Pancreas (tissue), 10 donors: ENCODE data around the gene PCGF6. TPM values are rescaled to one million over a fixed set of nuclear protein-coding genes. Genes with fewer than 3 reads are reported as not detected.

ENCODE experiments used
- ATAC-seq, 4 donors: fragments of 200-7000 bp; cut with Tn5 transposase; one replicate each; pipeline versions ENCODE4 v1.8.0 to v1.9.1; 2020; ENCODE audit warnings: mild to moderate bottlenecking in 4 of 4, moderate library complexity in 4 of 4
- DNase-seq, 6 donors: peaks; one replicate each; pipeline ENCODE4 v3.0.0-alpha.2; 2020
- FAIRE-seq: peaks from 2 replicates; lab custom pipeline; 2012; peaks lifted over from hg19 to GRCh38; lab: Jason Lieb, UNC
- H3K27ac ChIP-seq, 4 donors: fragments of 200-600 bp; sonication (generic); 1 replicate in 3 of 4; 2 replicates in 1 of 4; pipeline versions ENCODE4 v1.5.0 to v1.8.0; 2020
- H3K27me3 ChIP-seq, 4 donors: fragments of 200-600 bp; one replicate each; pipeline ENCODE4 v1.8.0; 2021
- H3K36me3 ChIP-seq, 3 donors: fragments of 200-600 bp; sonication (generic) in 1 of 3; one replicate each; pipeline versions ENCODE4 v1.5.0 to v1.8.0; 2020 to 2021
- H3K4me1 ChIP-seq, 3 donors: fragments of 200-600 bp; one replicate each; pipeline ENCODE4 v1.8.0; 2021
- H3K4me3 ChIP-seq, 4 donors: fragments of 200-600 bp; sonication (generic) in 2 of 4; one replicate each; pipeline versions ENCODE4 v1.5.0 to v1.8.0; 2020 to 2021
- H3K9me3 ChIP-seq, 4 donors: fragments of 200-600 bp; one replicate each; pipeline ENCODE4 v1.8.0; 2021
- WGBS, 2 donors: extraction: QIAGEN DNeasy Blood & Tissue Kit; methylation state at CpG; one replicate each; pipeline ENCODE4 v1.1.7; 2013; 5-methylcytosine and 5-hydroxymethylcytosine counted together
- intact Hi-C, 3 donors: fragments of 100-400 bp; cut with DNase I; formaldehyde crosslinking; loops; one replicate each; pipeline versions ENCODE4 v1.11.1 to v1.14.2; 2022
- polyA plus RNA-seq, 2 donors: library from polyadenylated mRNA; stranded (reverse); fragments of 200-250 nt; gene quantifications; one replicate each; pipeline ENCODE4 v1.2.3, GENCODE V29; 2013
- total RNA-seq, 6 donors: library from RNA; stranded (reverse); fragmentation: NEBNext Ultra II Directional in 4 of 6; extraction: Animal tissue kit (Norgen Biotek cat#: 25700) in 4 of 6; gene quantifications; one replicate each; pipeline versions ENCODE4 v1.2.1 to v1.2.4, GENCODE V29; 2021 to 2023
- TF ChIP-seq, protein P1 (sequence below), 4 donors: fragments of 200-600 bp; sonication (generic) in 3 of 4; IDR thresholded peaks; one replicate each; pipeline versions ENCODE4 v1.5.0 to v1.8.0; 2021; ENCODE audit warnings: antibody characterized with exemption in 4 of 4
- donor health status: healthy with polysubstance abuse.
- donor health status: DM: no; HTN: no; CAD: no; lungs with moderate emphysema.
- donor health status: DM: no; HTN: no; CAD: no.
- donor health status: control.
- donor health status: control.
- donor health status: Bipolar disorder and iron deficiency.
- donor health status: DM: yes; HTN: yes; CAD: no.
- donor health status: DM: no; HTN: no; CAD: no.
- donor health status: DM: no; HTN: no; CAD: no.
- donor health status: DM: yes; HTN: yes; CAD: no.

The PCGF6 gene
- total and polyA plus RNA-seq, 8 donors: 3.8 to 6.7 (median 5.1) TPM

DNA sequence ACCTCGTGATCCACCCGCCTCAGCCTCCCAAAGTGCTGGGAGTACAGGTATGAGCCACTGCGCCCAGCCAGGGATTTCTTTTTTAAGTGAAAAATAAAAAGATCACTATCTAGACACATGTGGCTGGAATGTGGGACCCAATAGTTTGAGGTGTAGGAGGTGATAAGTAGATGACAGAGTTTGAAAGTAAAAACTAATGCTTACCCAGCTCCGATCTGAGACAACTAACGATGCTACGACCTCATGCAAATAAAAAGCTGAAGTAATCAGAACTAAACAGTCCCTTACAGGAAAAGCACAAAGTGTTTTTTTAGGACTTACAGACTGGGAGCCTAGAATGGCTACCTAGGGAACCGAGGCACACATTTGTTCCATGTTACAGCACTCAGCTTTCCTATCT is 23.0 kb downstream of the PCGF6 start:
- peaks cover 0 to 14% (median 0%) of the 10 kb centered on the region in 3 donors for H3K36me3 ChIP-seq
- no peak for ATAC-seq
- H3K4me1 ChIP-seq: no peaks in the 10 kb centered on the region
- H3K27me3 ChIP-seq: no peaks in the 10 kb centered on the region
- intact Hi-C loops: no loop called here
- no peaks in the 10 kb centered on the region for H3K9me3 ChIP-seq
- WGBS, 2 donors: 91 to 94% methylated on average over 7 of the region's 7 CpGs
- TF ChIP-seq, protein P1, sequence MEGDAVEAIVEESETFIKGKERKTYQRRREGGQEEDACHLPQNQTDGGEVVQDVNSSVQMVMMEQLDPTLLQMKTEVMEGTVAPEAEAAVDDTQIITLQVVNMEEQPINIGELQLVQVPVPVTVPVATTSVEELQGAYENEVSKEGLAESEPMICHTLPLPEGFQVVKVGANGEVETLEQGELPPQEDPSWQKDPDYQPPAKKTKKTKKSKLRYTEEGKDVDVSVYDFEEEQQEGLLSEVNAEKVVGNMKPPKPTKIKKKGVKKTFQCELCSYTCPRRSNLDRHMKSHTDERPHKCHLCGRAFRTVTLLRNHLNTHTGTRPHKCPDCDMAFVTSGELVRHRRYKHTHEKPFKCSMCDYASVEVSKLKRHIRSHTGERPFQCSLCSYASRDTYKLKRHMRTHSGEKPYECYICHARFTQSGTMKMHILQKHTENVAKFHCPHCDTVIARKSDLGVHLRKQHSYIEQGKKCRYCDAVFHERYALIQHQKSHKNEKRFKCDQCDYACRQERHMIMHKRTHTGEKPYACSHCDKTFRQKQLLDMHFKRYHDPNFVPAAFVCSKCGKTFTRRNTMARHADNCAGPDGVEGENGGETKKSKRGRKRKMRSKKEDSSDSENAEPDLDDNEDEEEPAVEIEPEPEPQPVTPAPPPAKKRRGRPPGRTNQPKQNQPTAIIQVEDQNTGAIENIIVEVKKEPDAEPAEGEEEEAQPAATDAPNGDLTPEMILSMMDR (IDR thresholded peaks at IDR 0.05): no peak
- FAIRE-seq: no peak
- H3K27ac ChIP-seq: no peak overlapping the region
- no peak for DNase-seq
- H3K4me3 ChIP-seq: no peak overlapping the region

DNA sequence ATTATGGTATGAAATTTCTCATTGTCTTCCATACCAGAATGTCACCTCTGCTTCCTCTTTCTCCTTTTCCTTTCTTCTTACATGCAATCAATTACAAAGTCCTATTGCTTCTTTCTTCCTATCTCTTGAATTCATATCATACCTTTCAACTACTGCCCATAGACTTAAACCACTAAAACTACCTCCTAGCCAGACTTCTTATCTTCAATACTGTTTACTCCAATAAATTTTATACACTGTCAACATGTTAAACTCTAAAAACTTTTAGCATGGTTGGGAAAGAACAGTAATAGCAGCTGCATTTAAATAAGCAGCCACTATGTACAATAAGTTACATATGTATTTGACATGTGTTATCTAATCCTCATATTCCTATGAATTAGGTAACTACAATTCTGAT is 34.9 kb downstream of the PCGF6 start:
- intact Hi-C loops: no loop called here
- peaks cover 0 to 30% (median 0%) of the 10 kb centered on the region in 3 donors for H3K36me3 ChIP-seq
- no peaks in the 10 kb centered on the region for H3K27me3 ChIP-seq
- FAIRE-seq (no peak), ATAC-seq (no peak), DNase-seq (no peak)
- H3K4me3 ChIP-seq: no peak overlapping the region
- H3K9me3 ChIP-seq: no peaks in the 10 kb centered on the region
- H3K4me1 ChIP-seq: no peaks in the 10 kb centered on the region
- TF ChIP-seq, protein P1 (IDR thresholded peaks at IDR 0.05): no peak
- H3K27ac ChIP-seq: no peak overlapping the region

DNA sequence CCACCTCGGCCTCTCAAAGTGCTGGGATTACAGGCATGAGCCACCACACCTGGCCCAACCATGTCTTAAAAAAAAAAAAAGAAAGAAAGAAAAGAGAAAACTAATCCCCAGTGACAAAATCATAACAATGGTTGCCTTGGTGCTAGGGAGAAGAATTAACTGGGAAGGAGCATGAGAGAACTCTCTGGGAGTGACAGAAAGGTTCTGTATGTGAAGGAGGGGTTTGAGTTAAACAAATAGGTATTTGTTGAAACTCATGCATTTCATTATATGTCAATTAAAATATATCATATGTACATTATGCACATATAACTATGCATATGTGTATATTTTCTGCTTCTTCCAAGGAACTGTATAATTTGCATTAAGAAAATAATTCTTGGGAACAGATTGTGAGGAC is 40.7 kb downstream of the PCGF6 start:
- intact Hi-C loops: no loop called here
- Histone ChIP-seq H3K4me1 (no peaks in the 10 kb centered on the region), H3K27ac (no peak overlapping the region), H3K9me3 (no peaks in the 10 kb centered on the region), H3K36me3 (peaks cover 0 to 29% (median 0%) of the 10 kb centered on the region in 3 donors), H3K27me3 (no peaks in the 10 kb centered on the region), H3K4me3 (no peak overlapping the region)
- no peak for DNase-seq
- no peak for ATAC-seq
- FAIRE-seq: no peak
- TF ChIP-seq, protein P1 (IDR thresholded peaks at IDR 0.05): no peak
- 78 to 91% methylated on average over 1 of the region's 1 CpG for WGBS, 2 donors

DNA sequence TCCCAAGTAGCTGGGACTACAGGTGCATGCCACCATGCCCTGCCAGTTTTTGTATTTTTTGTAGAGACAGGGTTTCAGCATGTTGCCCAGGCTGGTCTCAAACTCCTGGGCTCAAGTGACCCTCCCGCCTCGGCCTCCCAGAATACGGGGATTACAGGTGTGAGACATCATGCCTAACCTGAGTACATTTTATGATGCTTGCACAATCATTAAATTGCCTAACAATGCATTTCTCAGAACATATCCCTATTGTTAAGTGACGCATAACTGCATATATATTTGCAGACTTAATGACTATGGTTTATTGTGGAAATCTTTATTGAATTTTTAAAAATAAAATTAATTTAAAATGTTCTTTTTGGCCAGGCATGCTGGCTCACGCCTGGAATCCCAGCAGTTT is 43.3 kb downstream of the PCGF6 start:
- DNase-seq (no peak), FAIRE-seq (no peak), ATAC-seq (no peak)
- Histone ChIP-seq H3K4me3 (no peak overlapping the region), H3K27me3 (no peaks in the 10 kb centered on the region), H3K27ac (no peak overlapping the region), H3K36me3 (peaks cover 0 to 12% (median 0%) of the 10 kb centered on the region in 3 donors), H3K9me3 (no peaks in the 10 kb centered on the region), H3K4me1 (no peaks in the 10 kb centered on the region)
- intact Hi-C loops: no loop called here
- TF ChIP-seq, protein P1 (IDR thresholded peaks at IDR 0.05): no peak
- WGBS, 2 donors: 93 to 96% methylated on average over 5 of the region's 5 CpGs

DNA sequence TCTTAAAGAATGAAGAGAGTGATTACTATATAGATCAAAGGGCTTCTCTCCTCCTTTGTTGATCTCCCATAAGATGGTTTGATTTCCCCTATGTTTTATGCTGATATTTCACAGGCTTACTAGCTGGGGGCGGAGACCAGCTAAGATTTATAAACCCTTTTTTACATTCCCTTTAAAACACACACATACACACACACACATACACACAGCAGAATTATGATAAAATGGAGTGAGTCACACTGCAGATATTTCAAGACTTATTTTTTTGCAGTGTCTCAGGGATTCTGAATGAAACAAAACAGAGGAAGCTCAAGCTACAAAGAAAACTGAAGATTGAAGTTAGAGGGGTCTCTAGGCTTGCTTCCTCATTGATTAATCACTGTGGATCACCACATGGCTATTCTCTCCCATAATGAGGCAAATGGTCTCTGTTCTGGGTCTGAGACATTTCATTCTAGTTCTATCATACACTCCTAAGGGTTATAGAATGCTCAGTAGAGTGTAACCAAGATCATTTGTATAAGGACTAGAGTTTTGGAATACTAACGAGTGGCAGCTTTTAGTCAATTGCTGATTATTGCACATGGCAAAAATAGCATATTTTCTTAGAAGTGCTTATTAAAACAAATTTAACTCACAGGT is 55.4 kb downstream of the PCGF6 start:
- H3K9me3 ChIP-seq: no peaks in the 10 kb centered on the region
- FAIRE-seq: no peak
- no peaks in the 10 kb centered on the region for H3K27me3 ChIP-seq
- H3K4me1 ChIP-seq: no peaks in the 10 kb centered on the region
- no peak overlapping the region for H3K4me3 ChIP-seq
- ATAC-seq: peak in 1 of 4 donors; percentile 20
- intact Hi-C loops: no loop called here
- TF ChIP-seq, protein P1 (IDR thresholded peaks at IDR 0.05): no peak
- H3K27ac ChIP-seq: no peak overlapping the region
- no peak for DNase-seq
- H3K36me3 ChIP-seq: no peaks in the 10 kb centered on the region
- WGBS, 2 donors: 66 to 78% methylated on average over 2 of the region's 2 CpGs
